ENCODE data around the gene NR1H4. TPM values are rescaled to one million over a fixed set of nuclear protein-coding genes. Genes with fewer than 3 reads are reported as not detected.

Gene NR1H4
- total RNA-seq, 2 donors from 2014 or later = 2.2 to 20.5 TPM

- no peak overlapping the region for H3K27ac ChIP-seq
- TF ChIP-seq, protein P1, sequence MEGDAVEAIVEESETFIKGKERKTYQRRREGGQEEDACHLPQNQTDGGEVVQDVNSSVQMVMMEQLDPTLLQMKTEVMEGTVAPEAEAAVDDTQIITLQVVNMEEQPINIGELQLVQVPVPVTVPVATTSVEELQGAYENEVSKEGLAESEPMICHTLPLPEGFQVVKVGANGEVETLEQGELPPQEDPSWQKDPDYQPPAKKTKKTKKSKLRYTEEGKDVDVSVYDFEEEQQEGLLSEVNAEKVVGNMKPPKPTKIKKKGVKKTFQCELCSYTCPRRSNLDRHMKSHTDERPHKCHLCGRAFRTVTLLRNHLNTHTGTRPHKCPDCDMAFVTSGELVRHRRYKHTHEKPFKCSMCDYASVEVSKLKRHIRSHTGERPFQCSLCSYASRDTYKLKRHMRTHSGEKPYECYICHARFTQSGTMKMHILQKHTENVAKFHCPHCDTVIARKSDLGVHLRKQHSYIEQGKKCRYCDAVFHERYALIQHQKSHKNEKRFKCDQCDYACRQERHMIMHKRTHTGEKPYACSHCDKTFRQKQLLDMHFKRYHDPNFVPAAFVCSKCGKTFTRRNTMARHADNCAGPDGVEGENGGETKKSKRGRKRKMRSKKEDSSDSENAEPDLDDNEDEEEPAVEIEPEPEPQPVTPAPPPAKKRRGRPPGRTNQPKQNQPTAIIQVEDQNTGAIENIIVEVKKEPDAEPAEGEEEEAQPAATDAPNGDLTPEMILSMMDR (IDR thresholded peaks at IDR 0.05) = no peak
- H3K9me3 ChIP-seq = no peaks in the 10 kb centered on the region
- intact Hi-C loops (cut with DNase I) = no loop called here
- peaks cover 6% of the 10 kb centered on the region for H3K4me1 ChIP-seq
- H3K9ac ChIP-seq (ENCODE audit: low read depth in 2 of 2, low read length in 2 of 2) = no peak overlapping the region
- H3K4me3 ChIP-seq = no peak overlapping the region
- no peaks in the 10 kb centered on the region for H3K36me3 ChIP-seq
- no peak for DNase-seq
- H3K27me3 ChIP-seq = no peaks in the 10 kb centered on the region
Observed at GRCh38 chr12:100481021-100481420, 7.4 kb downstream of the NR1H4 start.

GRCh38 chr12:100484183-100484886 is 10.7 kb downstream of the NR1H4 start:
- H3K4me1 ChIP-seq = peaks cover 6% of the 10 kb centered on the region
- no peaks in the 10 kb centered on the region for H3K9me3 ChIP-seq
- no peak for DNase-seq
- TF ChIP-seq, protein P1 (IDR thresholded peaks at IDR 0.05) = no peak
- no peak overlapping the region for H3K9ac ChIP-seq (ENCODE audit: low read depth in 2 of 2, low read length in 2 of 2)
- intact Hi-C loops (cut with DNase I) = no loop called here
- no peak overlapping the region for H3K27ac ChIP-seq
- no peaks in the 10 kb centered on the region for H3K27me3 ChIP-seq
- H3K36me3 ChIP-seq = no peaks in the 10 kb centered on the region
- H3K4me3 ChIP-seq = no peak overlapping the region

DNA sequence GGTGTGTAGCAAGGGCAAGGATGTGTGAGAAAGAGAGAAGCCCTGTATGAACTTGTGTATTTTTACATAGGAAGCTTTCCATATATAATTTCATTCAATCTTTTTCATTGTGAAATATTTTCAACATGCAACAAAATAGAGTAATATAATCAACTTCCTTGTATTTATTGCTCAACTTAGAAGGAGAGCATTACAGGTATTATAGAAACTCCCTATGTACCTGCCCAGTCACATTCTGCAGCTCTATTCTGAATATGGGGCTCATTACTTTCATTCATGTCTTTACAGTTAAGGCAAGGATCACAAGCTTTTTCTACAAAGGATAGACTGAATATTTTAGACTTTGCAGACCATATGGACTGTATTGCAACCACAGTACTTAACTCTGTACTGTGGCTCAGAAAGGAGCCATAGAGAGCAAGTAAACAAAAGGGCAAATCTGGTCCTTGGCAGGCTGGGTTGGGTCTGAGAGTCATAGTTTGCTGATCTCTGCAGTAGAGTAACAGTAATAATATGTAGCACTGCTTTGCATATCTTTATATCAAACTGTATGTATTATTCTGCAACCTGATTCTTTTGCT is 11.3 kb downstream of the NR1H4 start:
- H3K27me3 ChIP-seq = no peaks in the 10 kb centered on the region
- TF ChIP-seq, protein P1 (IDR thresholded peaks at IDR 0.05) = no peak
- H3K27ac ChIP-seq = no peak overlapping the region
- peaks cover 6% of the 10 kb centered on the region for H3K4me1 ChIP-seq
- no peak for DNase-seq
- no peaks in the 10 kb centered on the region for H3K36me3 ChIP-seq
- H3K9me3 ChIP-seq = no peaks in the 10 kb centered on the region
- H3K9ac ChIP-seq (ENCODE audit: low read depth in 2 of 2, low read length in 2 of 2) = no peak overlapping the region
- H3K4me3 ChIP-seq = no peak overlapping the region
- intact Hi-C loops (cut with DNase I) = no loop called here

DNA sequence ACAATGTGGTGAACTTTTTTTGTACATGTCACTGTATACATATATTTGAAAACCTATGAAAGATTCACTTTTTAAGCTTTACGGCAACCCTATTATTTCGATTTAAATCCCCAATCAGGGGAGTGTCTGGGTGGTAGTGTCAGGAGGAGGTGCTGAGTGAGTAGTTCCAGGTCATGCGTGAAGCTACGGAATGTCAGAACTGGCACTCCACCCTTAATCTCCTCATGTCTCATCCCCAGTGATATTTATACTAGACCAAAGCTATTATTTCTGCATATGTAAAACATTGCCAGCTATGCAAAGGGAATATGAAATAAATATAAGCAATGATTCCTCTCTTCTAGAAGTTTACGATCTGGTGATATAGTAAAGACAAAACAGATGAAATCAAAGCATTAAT is 12.3 kb downstream of the NR1H4 start:
- DNase-seq = no peak
- Histone ChIP-seq H3K9me3 (no peaks in the 10 kb centered on the region), H3K9ac (ENCODE audit: low read depth in 2 of 2, low read length in 2 of 2) (no peak overlapping the region), H3K27me3 (no peaks in the 10 kb centered on the region), H3K4me1 (peaks cover 6% of the 10 kb centered on the region), H3K36me3 (no peaks in the 10 kb centered on the region), H3K27ac (no peak overlapping the region), H3K4me3 (no peak overlapping the region)
- TF ChIP-seq, protein P1 (IDR thresholded peaks at IDR 0.05) = no peak
- intact Hi-C loops (cut with DNase I) = no loop called here

- no peaks in the 10 kb centered on the region for H3K27me3 ChIP-seq
- no peaks in the 10 kb centered on the region for H3K9me3 ChIP-seq
- no peaks in the 10 kb centered on the region for H3K36me3 ChIP-seq
- H3K27ac ChIP-seq = no peak overlapping the region
- no peak overlapping the region for H3K9ac ChIP-seq (ENCODE audit: low read depth in 2 of 2, low read length in 2 of 2)
- intact Hi-C loops (cut with DNase I) = no loop called here
- no peak overlapping the region for H3K4me3 ChIP-seq
- TF ChIP-seq, protein P1 (IDR thresholded peaks at IDR 0.05) = no peak
- peaks cover 6% of the 10 kb centered on the region for H3K4me1 ChIP-seq
- no peak for DNase-seq
Observed at GRCh38 chr12:100489251-100489820, 15.7 kb downstream of the NR1H4 start.

Measured in colonic mucosa (tissue), 4 donors.